MM.1S (cell line): ENCODE results near the gene FAT2.

Source experiments
- EZH2 ChIP-seq: fragments of 300-600 bp; sonication (generic); optimal IDR thresholded peaks from 2 replicates; pipeline ENCODE3; 2017; ENCODE audit warnings: low read depth, mild to moderate bottlenecking, antibody characterized with exemption, low read length, mixed read lengths
- EZH2phosphoT487 ChIP-seq: fragments of 300-600 bp; sonication (generic); IDR thresholded peaks from 2 replicates; pipeline ENCODE4 v1.6.1; 2018; ENCODE audit warnings: antibody characterized with exemption, low read length
- TF ChIP-seq, protein P1 (sequence below): fragments of 300-600 bp; sonication (generic); IDR thresholded peaks from 2 replicates; pipeline ENCODE4 v1.5.1; 2016; ENCODE audit warnings: antibody characterized with exemption, low read length, mixed read lengths

DNA sequence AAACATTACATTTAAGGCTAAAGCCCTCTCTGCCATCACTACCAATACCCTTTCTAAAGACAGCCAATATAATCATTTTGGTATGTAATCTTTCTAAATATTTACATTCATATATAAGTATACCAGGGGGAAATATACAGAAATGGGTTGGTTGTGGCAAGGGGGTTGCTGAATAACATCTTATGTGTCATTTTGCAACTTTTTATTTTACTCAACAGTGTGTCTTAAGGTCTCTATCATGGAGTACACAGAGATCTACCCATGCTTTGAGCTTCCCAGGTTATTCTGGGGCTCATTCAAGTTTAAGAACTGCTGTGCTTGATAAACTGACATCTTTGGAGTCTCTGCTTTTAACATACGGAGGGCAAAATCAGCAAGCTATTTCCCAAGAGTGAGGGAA lies 7.4 kb upstream of the FAT2 start:
- TF ChIP-seq, protein P1, sequence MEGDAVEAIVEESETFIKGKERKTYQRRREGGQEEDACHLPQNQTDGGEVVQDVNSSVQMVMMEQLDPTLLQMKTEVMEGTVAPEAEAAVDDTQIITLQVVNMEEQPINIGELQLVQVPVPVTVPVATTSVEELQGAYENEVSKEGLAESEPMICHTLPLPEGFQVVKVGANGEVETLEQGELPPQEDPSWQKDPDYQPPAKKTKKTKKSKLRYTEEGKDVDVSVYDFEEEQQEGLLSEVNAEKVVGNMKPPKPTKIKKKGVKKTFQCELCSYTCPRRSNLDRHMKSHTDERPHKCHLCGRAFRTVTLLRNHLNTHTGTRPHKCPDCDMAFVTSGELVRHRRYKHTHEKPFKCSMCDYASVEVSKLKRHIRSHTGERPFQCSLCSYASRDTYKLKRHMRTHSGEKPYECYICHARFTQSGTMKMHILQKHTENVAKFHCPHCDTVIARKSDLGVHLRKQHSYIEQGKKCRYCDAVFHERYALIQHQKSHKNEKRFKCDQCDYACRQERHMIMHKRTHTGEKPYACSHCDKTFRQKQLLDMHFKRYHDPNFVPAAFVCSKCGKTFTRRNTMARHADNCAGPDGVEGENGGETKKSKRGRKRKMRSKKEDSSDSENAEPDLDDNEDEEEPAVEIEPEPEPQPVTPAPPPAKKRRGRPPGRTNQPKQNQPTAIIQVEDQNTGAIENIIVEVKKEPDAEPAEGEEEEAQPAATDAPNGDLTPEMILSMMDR: no peak
- TF ChIP-seq EZH2phosphoT487 (no peak), EZH2 (no peak)
